Body of pancreas (tissue), 4 donors: Measurements from ENCODE around the gene TPM2.

Experiments
- POLR2A ChIP-seq, 3 donors: fragments of 450-650 bp; IDR thresholded peaks; one replicate each; pipeline ENCODE4 v1.6.1; 2016; ENCODE audit warnings: antibody characterized with exemption in 3 of 3, mild to moderate bottlenecking in 2 of 3
- TF ChIP-seq, protein P1 (sequence below), 7 experiments: fragments of 450-650 bp in 4 of 7; fragments of 200-600 bp in 3 of 7; sonication (generic) in 3 of 7; IDR thresholded peaks; one replicate each; pipeline ENCODE4 v1.5.1; 2016 to 2019; ENCODE audit warnings: antibody characterized with exemption in 7 of 7

GRCh38 chr9:35681341-35682002 is 8.3 kb downstream of the TPM2 start:
- TF ChIP-seq, protein P1, sequence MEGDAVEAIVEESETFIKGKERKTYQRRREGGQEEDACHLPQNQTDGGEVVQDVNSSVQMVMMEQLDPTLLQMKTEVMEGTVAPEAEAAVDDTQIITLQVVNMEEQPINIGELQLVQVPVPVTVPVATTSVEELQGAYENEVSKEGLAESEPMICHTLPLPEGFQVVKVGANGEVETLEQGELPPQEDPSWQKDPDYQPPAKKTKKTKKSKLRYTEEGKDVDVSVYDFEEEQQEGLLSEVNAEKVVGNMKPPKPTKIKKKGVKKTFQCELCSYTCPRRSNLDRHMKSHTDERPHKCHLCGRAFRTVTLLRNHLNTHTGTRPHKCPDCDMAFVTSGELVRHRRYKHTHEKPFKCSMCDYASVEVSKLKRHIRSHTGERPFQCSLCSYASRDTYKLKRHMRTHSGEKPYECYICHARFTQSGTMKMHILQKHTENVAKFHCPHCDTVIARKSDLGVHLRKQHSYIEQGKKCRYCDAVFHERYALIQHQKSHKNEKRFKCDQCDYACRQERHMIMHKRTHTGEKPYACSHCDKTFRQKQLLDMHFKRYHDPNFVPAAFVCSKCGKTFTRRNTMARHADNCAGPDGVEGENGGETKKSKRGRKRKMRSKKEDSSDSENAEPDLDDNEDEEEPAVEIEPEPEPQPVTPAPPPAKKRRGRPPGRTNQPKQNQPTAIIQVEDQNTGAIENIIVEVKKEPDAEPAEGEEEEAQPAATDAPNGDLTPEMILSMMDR (IDR thresholded peaks at IDR 0.05) = no peak
- TF ChIP-seq POLR2A (IDR thresholded peaks at IDR 0.05) = no peak
